Activated naive CD8-positive, alpha-beta T cell (primary cell): ENCODE measurements around the gene THPO.
"Not testable (repeated sequence)": the region's sequence is repeated elsewhere in the genome, so short reads cannot be mapped to it uniquely, and the experiment has no call there.

Source experiments
- H3K27ac Mint-ChIP-seq: one replicate; pipeline ENCODE4 v1.8.0; 2021; ENCODE audit warnings: mixed read lengths
- H3K27me3 Mint-ChIP-seq: one replicate; pipeline ENCODE4 v1.8.0; 2021; ENCODE audit warnings: mixed read lengths
- H3K36me3 Mint-ChIP-seq: one replicate; pipeline ENCODE4 v1.8.0; 2021; ENCODE audit warnings: mixed read lengths
- H3K4me1 Mint-ChIP-seq: one replicate; pipeline ENCODE4 v1.8.0; 2021; ENCODE audit warnings: low read depth, mixed read lengths
- H3K4me3 Mint-ChIP-seq: one replicate; pipeline ENCODE4 v1.8.0; 2021; ENCODE audit warnings: mild to moderate bottlenecking, mixed read lengths
- H3K9me3 Mint-ChIP-seq: one replicate; pipeline ENCODE4 v1.8.0; 2021; ENCODE audit warnings: low read depth, mixed read lengths

The THPO gene

GRCh38 chr3:184351511-184352148 lies 26.4 kb downstream of the THPO start:
- no peaks in the 10 kb centered on the region for H3K36me3 Mint-ChIP-seq
- H3K9me3 Mint-ChIP-seq = no peaks in the 10 kb centered on the region
- H3K27ac Mint-ChIP-seq = no peak overlapping the region
- H3K4me1 Mint-ChIP-seq = no peaks in the 10 kb centered on the region
- no peaks in the 10 kb centered on the region for H3K27me3 Mint-ChIP-seq
- H3K4me3 Mint-ChIP-seq = no peak overlapping the region

GRCh38 chr3:184350618-184351017 lies 27.4 kb downstream of the THPO start:
- Mint-ChIP-seq H3K27ac (no peak overlapping the region), H3K4me1 (no peaks in the 10 kb centered on the region), H3K27me3 (no peaks in the 10 kb centered on the region), H3K9me3 (no peaks in the 10 kb centered on the region), H3K36me3 (no peaks in the 10 kb centered on the region), H3K4me3 (no peak overlapping the region)

- no peak overlapping the region for H3K4me3 Mint-ChIP-seq
- no peaks in the 10 kb centered on the region for H3K9me3 Mint-ChIP-seq
- H3K27me3 Mint-ChIP-seq = no peaks in the 10 kb centered on the region
- no peak overlapping the region for H3K27ac Mint-ChIP-seq
- no peaks in the 10 kb centered on the region for H3K4me1 Mint-ChIP-seq
- H3K36me3 Mint-ChIP-seq = peaks cover 3% of the 10 kb centered on the region
These were observed 28.2 kb downstream of the THPO start for GRCh38 chr3:184349563-184350470.

- H3K36me3 Mint-ChIP-seq = peaks cover 3% of the 10 kb centered on the region
- no peaks in the 10 kb centered on the region for H3K9me3 Mint-ChIP-seq
- no peak overlapping the region for H3K27ac Mint-ChIP-seq
- no peaks in the 10 kb centered on the region for H3K27me3 Mint-ChIP-seq
- no peak overlapping the region for H3K4me3 Mint-ChIP-seq
- no peaks in the 10 kb centered on the region for H3K4me1 Mint-ChIP-seq
These were observed 30.0 kb downstream of the THPO start for GRCh38 chr3:184348057-184348382.

GRCh38 chr3:184347321-184348056 lies 30.5 kb downstream of the THPO start:
- no peaks in the 10 kb centered on the region for H3K9me3 Mint-ChIP-seq
- no peaks in the 10 kb centered on the region for H3K4me1 Mint-ChIP-seq
- H3K36me3 Mint-ChIP-seq = peaks cover 6% of the 10 kb centered on the region
- H3K27me3 Mint-ChIP-seq = no peaks in the 10 kb centered on the region
- no peak overlapping the region for H3K27ac Mint-ChIP-seq
- no peak overlapping the region for H3K4me3 Mint-ChIP-seq

GRCh38 chr3:184346480-184347190 lies 31.4 kb downstream of the THPO start:
- Mint-ChIP-seq H3K4me1 (no peaks in the 10 kb centered on the region), H3K27me3 (no peaks in the 10 kb centered on the region)

DNA sequence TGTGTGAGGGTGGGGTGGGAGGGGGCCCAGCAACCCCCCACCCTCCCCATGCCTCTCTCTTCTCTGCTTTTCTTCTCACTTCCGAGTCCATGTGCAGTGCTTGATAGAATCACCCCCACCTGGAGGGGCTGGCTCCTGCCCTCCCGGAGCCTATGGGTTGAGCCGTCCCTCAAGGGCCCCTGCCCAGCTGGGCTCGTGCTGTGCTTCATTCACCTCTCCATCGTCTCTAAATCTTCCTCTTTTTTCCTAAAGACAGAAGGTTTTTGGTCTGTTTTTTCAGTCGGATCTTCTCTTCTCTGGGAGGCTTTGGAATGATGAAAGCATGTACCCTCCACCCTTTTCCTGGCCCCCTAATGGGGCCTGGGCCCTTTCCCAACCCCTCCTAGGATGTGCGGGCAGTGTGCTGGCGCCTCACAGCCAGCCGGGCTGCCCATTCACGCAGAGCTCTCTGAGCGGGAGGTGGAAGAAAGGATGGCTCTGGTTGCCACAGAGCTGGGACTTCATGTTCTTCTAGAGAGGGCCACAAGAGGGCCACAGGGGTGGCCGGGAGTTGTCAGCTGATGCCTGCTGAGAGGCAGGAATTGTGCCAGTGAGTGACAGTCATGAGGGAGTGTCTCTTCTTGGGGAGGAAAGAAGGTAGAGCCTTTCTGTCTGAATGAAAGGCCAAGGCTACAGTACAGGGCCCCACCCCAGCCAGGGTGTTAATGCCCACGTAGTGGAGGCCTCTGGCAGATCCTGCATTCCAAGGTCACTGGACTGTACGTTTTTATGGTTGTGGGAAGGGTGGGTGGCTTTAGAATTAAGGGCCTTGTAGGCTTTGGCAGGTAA lies 32.5 kb downstream of the THPO start:
- H3K27me3 Mint-ChIP-seq = no peaks in the 10 kb centered on the region
- H3K27ac Mint-ChIP-seq = no peak overlapping the region

More at GRCh38 chr3:184346480-184347190, 31.4 kb downstream of the THPO start:
- H3K9me3 Mint-ChIP-seq = no peaks in the 10 kb centered on the region
- H3K4me3 Mint-ChIP-seq = no peak overlapping the region
- H3K27ac Mint-ChIP-seq = no peak overlapping the region
- peaks cover 6% of the 10 kb centered on the region for H3K36me3 Mint-ChIP-seq

GRCh38 chr3:184344579-184345316 lies 33.3 kb downstream of the THPO start:
- Mint-ChIP-seq H3K27ac (no peak overlapping the region), H3K9me3 (no peaks in the 10 kb centered on the region), H3K4me1 (no peaks in the 10 kb centered on the region), H3K4me3 (no peak overlapping the region), H3K36me3 (peaks cover 6% of the 10 kb centered on the region), H3K27me3 (no peaks in the 10 kb centered on the region)

More for the DNA sequence above, 32.5 kb downstream of the THPO start:
- H3K4me1 Mint-ChIP-seq = no peaks in the 10 kb centered on the region
- peaks cover 6% of the 10 kb centered on the region for H3K36me3 Mint-ChIP-seq
- no peaks in the 10 kb centered on the region for H3K9me3 Mint-ChIP-seq
- no peak overlapping the region for H3K4me3 Mint-ChIP-seq

DNA sequence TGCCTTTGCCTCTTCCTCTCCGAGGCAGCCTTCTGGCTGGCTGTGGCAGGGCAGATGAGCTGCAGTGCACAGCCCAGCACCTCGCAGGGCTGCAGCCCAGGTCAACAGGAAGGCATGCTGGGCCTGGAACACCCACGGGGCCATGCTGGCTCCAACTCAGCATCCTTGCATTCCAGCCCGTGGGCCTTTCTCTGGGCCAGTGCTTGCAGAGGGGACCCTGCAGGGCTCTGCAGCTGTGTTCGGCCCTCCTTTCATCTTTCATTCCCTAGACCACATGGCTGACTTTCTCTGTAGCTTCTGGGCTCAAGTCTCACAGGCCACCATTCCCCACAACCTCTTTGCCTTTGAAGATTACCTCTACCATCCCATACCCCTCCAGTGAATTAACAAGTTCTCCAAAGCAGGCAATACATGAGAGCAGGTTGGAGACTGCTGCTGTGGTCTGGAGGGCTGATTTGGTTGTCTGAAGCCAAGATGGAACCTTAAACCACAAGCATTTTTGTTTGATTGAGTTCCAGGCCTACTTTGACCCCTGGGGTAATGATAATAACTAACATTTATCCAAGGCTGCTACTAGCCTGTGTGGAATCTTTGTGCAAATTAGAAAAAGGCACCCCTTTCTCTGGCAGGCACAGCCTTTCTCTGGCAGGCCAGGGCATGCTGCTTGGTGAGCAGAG lies 34.7 kb downstream of the THPO start:
- Mint-ChIP-seq H3K9me3 (no peaks in the 10 kb centered on the region), H3K27ac (no peak overlapping the region), H3K36me3 (peaks cover 6% of the 10 kb centered on the region), H3K4me1 (peaks cover 4% of the 10 kb centered on the region), H3K4me3 (no peak overlapping the region), H3K27me3 (no peaks in the 10 kb centered on the region)

DNA sequence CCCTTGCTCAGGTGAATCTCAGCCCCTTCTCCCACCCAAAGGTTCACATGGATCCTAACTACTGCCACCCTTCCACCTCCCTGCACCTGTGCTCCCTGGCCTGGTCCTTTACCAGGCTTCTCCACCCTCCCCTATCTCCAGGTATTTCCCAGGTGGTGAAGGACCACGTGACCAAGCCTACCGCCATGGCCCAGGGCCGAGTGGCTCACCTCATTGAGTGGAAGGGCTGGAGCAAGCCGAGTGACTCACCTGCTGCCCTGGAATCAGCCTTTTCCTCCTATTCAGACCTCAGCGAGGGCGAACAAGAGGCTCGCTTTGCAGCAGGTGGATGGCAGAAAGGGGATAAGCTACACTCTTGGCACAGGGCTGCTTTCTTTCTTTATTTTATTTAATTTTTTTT lies 36.1 kb downstream of the THPO start:
- peaks cover 18% of the 10 kb centered on the region for H3K4me1 Mint-ChIP-seq
- H3K27me3 Mint-ChIP-seq = no peaks in the 10 kb centered on the region
- H3K27ac Mint-ChIP-seq = no peak overlapping the region
- peaks cover 10% of the 10 kb centered on the region for H3K36me3 Mint-ChIP-seq
- H3K4me3 Mint-ChIP-seq = no peak overlapping the region
- H3K9me3 Mint-ChIP-seq = no peaks in the 10 kb centered on the region

DNA sequence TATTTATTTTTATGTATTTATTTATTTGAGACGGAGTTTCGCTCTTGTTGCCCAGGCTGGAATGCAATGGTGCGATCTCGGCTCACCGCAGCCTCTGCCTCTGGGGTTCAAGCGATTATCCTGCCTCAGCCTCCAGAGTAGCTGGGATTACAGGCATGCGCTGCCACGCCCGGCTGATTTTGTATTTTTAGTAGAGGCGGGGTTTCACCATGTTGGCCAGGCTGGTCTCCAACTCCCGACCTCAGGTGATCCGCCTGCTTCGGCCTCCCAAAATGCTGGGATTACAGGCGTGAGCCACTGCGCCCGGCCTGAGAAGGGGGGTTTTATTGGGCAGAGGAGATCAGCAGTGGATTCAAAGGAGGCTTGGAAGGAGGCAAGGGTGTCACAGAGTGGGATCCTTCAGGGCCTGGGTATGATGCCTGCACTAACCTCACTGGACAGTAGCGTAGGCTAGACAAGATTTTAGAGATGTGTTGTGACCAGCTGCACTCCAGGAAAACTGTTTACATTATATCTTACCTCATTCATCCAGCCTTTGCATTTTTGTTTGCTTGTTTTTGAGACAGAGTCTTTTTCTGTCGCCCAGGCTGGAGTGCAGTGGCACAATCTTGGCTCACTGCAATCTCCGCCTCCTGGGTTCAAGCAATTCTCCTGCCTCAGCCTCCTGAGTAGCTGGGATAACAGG lies 38.4 kb downstream of the THPO start:
- not testable (repeated sequence) for H3K4me3 Mint-ChIP-seq, H3K27me3 Mint-ChIP-seq, H3K9me3 Mint-ChIP-seq, H3K36me3 Mint-ChIP-seq, H3K27ac Mint-ChIP-seq
- peaks cover 30% of the 10 kb centered on the region for H3K4me1 Mint-ChIP-seq

GRCh38 chr3:184339001-184339400 lies 39.0 kb downstream of the THPO start:
- Mint-ChIP-seq H3K4me1 (peaks cover 36% of the 10 kb centered on the region), H3K9me3 (no peaks in the 10 kb centered on the region), H3K4me3 (no peak overlapping the region), H3K27ac (no peak overlapping the region), H3K27me3 (no peaks in the 10 kb centered on the region), H3K36me3 (peaks cover 7% of the 10 kb centered on the region)

GRCh38 chr3:184338511-184338945 lies 39.5 kb downstream of the THPO start:
- Mint-ChIP-seq H3K36me3 (peaks cover 7% of the 10 kb centered on the region), H3K9me3 (no peaks in the 10 kb centered on the region), H3K4me3 (no peak overlapping the region), H3K4me1 (peaks cover 41% of the 10 kb centered on the region), H3K27ac (no peak overlapping the region), H3K27me3 (no peaks in the 10 kb centered on the region)
